Spleen (tissue), 11 donors: Measurements from ENCODE around the gene N4BP2L2. TPM values are rescaled to one million over a fixed set of nuclear protein-coding genes. Genes with fewer than 3 reads are reported as not detected.

Experiments
- DNase-seq: peaks from one replicate; pipeline ENCODE4 v3.0.0-alpha.2; 2020
- H3K27ac ChIP-seq, 8 donors: fragments of 200-600 bp; sonication (generic) in 7 of 8; 1 replicate in 4 of 8; 2 replicates in 4 of 8; pipeline versions ENCODE4 v1.5.0 to v1.8.0; 2016 to 2021; ENCODE audit warnings: inconsistent platforms in 4 of 8, mild to moderate bottlenecking in 4 of 8, moderate library complexity in 1 of 8
- H3K27me3 ChIP-seq, 7 donors: fragments of 200-600 bp; sonication (generic) in 6 of 7; replicated peaks in 1 of 7; 1 replicate in 4 of 7; 2 replicates in 3 of 7; pipeline versions ENCODE4 v1.5.0 to v1.8.0; 2016 to 2021; ENCODE audit warnings: inconsistent platforms in 3 of 7, mild to moderate bottlenecking in 1 of 7
- H3K36me3 ChIP-seq, 6 donors: fragments of 200-600 bp; sonication (generic) in 5 of 6; 1 replicate in 4 of 6; 2 replicates in 2 of 6; pipeline versions ENCODE4 v1.5.0 to v1.8.0; 2016 to 2021; ENCODE audit warnings: inconsistent platforms in 2 of 6
- H3K4me1 ChIP-seq, 6 donors: fragments of 200-600 bp; sonication (generic) in 5 of 6; 1 replicate in 3 of 6; 2 replicates in 3 of 6; pipeline versions ENCODE4 v1.5.0 to v1.8.0; 2016 to 2021; ENCODE audit warnings: inconsistent platforms in 3 of 6
- H3K4me3 ChIP-seq, 8 donors: fragments of 200-600 bp; sonication (generic) in 7 of 8; 1 replicate in 4 of 8; 2 replicates in 4 of 8; pipeline versions ENCODE4 v1.5.0 to v1.8.0; 2016 to 2021; ENCODE audit warnings: inconsistent platforms in 4 of 8, mild to moderate bottlenecking in 4 of 8, moderate library complexity in 2 of 8
- H3K9me3 ChIP-seq, 8 donors: fragments of 200-600 bp; sonication (generic) in 7 of 8; 1 replicate in 4 of 8; 2 replicates in 4 of 8; pipeline versions ENCODE4 v1.5.0 to v1.8.0; 2016 to 2021; ENCODE audit warnings: inconsistent platforms in 4 of 8
- CTCF ChIP-seq, 11 experiments: fragments of 200-600 bp in 7 of 11; fragments of 450-650 bp in 4 of 11; sonication (generic) in 4 of 11; IDR thresholded peaks in 8 of 11; conservative IDR thresholded peaks in 3 of 11; 1 replicate in 7 of 11; 2 replicates in 4 of 11; pipeline versions ENCODE4 v1.4.0 to v1.8.0; 2016 to 2021; ENCODE audit warnings: antibody characterized with exemption in 11 of 11, inconsistent platforms in 4 of 11, mild to moderate bottlenecking in 1 of 11
- POLR2A ChIP-seq, 3 donors: fragments of 450-650 bp; IDR thresholded peaks; one replicate each; pipeline ENCODE4 v1.5.1; 2017; ENCODE audit warnings: antibody characterized with exemption in 3 of 3, mild to moderate bottlenecking in 1 of 3
- POLR2AphosphoS5 ChIP-seq, 3 donors: sonication (generic); formaldehyde crosslinking; IDR thresholded peaks; one replicate each; pipeline ENCODE4 v1.5.1; 2017; ENCODE audit warnings: antibody characterized with exemption in 3 of 3
- WGBS, 5 donors: extraction: QIAGEN DNeasy Blood & Tissue Kit in 3 of 5; methylation state at CpG; one replicate each; pipeline versions ENCODE4 v1.1.5 to v1.1.7; 2013 to 2018; 5-methylcytosine and 5-hydroxymethylcytosine counted together
- intact Hi-C: fragments of 100-400 bp; cut with DNase I; formaldehyde crosslinking; loops from one replicate; pipeline ENCODE4 v1.15.0; 2023; ENCODE audit warnings: low total_unique reads
- polyA plus RNA-seq, 3 donors: library from polyadenylated mRNA; stranded (reverse); fragments of 200-250 nt; gene quantifications; one replicate each; pipeline ENCODE4 v1.2.1, GENCODE V29; 2013
- total RNA-seq, 7 donors: library from RNA; depleted of rRNA in 3 of 7; stranded (reverse); fragments of >200 nt in 3 of 7; fragmentation: NEBNext Ultra II Directional in 4 of 7; extraction: Animal tissue kit (Norgen Biotek cat#: 25700) in 4 of 7; gene quantifications; one replicate each; pipeline versions ENCODE4 v1.1.0 to v1.2.1, GENCODE V29; 2016 to 2021
- donor health status: healthy with polysubstance abuse.
- donor health status: DM: no; HTN: no; CAD: no; lungs with moderate emphysema.
- donor health status: DM: no; HTN: no; CAD: no.
- donor health status: Bipolar disorder and iron deficiency.
- donor health status: healthy.
- donor health status: DM: no; HTN: no; CAD: no.
- donor health status: DM: yes; HTN: yes; CAD: no.

N4BP2L2 gene
- total and polyA plus RNA-seq, 10 donors = 49.3 to 506 (median 185) TPM

GRCh38 chr13:32542221-32542620 is 3.6 kb upstream of the N4BP2L2 start:
- no peaks in the 10 kb centered on the region for H3K9me3 ChIP-seq
- intact Hi-C loops = no loop called here
- TF ChIP-seq POLR2A (IDR thresholded peaks at IDR 0.05) = no peak
- TF ChIP-seq POLR2AphosphoS5 (IDR thresholded peaks at IDR 0.05) = no peak
- no peak for TF ChIP-seq CTCF (IDR thresholded peaks at IDR 0.05 in 8 of 11, conservative IDR thresholded peaks at IDR 0.05 in 3 of 11)

DNA sequence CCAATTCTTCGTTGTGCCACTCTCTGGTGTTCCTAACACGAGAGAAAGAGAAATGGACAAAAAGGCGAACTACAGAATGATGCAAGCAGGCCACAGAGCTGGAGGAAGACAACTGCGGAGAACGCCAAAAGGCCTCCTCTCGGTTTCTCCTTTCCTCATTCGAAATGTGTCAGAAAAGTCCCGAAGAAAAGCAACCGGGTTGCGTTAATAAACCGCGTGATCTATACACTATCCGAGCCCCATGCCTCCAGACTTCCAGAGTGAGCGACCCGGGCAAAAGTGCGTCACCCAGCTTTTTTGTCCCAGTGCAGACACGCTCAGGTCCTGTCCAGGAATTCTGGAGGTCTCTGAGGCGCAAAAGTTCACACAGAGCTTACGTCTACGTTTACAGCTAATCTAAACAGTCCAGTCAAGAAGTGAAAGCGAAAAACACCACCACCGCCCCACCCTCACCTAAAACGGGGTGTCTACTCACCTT is 413 bp downstream of the N4BP2L2 start:
- Histone ChIP-seq H3K27ac (peak overlapping the region; percentile 94 to 98 (median 96)), H3K27me3 (no peaks in the 10 kb centered on the region), H3K36me3 (peaks cover 0 to 31% (median 17%) of the 10 kb centered on the region in 6 donors), H3K4me3 (peak overlapping the region; percentile 58 to 87 (median 69)), H3K4me1 (peaks cover 38 to 55% (median 49%) of the 10 kb centered on the region in 6 donors), H3K9me3 (no peaks in the 10 kb centered on the region)
- intact Hi-C loops = no loop called here
- peak; percentile 86 for DNase-seq
- TF ChIP-seq POLR2AphosphoS5 (IDR thresholded peaks at IDR 0.05) (no peak), POLR2A (IDR thresholded peaks at IDR 0.05) (no peak), CTCF (IDR thresholded peaks at IDR 0.05 in 8 of 11, conservative IDR thresholded peaks at IDR 0.05 in 3 of 11) (no peak)
- 0% methylated on average over 23 of the region's 23 CpGs for WGBS, 5 donors

More at GRCh38 chr13:32542221-32542620, 3.6 kb upstream of the N4BP2L2 start:
- Histone ChIP-seq H3K4me3 (no peak overlapping the region), H3K36me3 (no peaks in the 10 kb centered on the region), H3K27me3 (no peaks in the 10 kb centered on the region), H3K27ac (no peak overlapping the region), H3K4me1 (peaks cover 3 to 15% (median 11%) of the 10 kb centered on the region in 6 donors)
- no peak for DNase-seq
- WGBS, 5 donors = 79 to 92% (median 90%) methylated on average over 2 of the region's 2 CpGs

DNA sequence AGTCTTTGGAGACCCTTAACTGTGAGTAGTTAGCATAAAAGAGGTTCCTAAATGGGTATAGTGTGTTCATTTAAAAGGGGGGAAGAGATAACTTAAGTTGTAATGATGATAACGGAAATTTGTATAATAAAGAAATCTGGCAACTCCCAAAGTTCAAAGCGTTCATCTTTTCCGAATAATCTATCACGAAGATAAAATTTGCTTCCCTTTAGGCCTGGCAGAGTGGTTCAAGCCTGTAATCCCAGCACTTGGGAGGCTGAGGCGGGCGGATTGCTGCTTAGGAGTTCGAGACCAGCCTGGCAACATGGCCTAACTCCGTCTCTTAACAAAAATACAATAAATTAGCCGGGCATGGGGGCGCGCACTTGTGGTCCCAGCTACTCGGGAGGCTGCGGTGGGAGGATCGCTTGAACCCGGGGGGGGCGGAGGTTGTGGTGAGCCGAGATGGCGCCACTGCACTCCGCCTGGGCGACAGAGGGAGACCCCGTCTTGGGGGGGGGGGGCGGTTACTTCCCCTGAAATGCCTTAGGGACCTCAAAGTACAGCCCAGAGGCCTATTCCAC is 934 bp downstream of the N4BP2L2 start:
- peaks cover 0 to 31% (median 17%) of the 10 kb centered on the region in 6 donors for H3K36me3 ChIP-seq
- no peaks in the 10 kb centered on the region for H3K27me3 ChIP-seq
- DNase-seq = peak; percentile 86
- TF ChIP-seq CTCF (IDR thresholded peaks at IDR 0.05 in 8 of 11, conservative IDR thresholded peaks at IDR 0.05 in 3 of 11) = no peak
- no peak for TF ChIP-seq POLR2A (IDR thresholded peaks at IDR 0.05)
- TF ChIP-seq POLR2AphosphoS5 (IDR thresholded peaks at IDR 0.05) = no peak
- H3K4me1 ChIP-seq = peaks cover 38 to 61% (median 55%) of the 10 kb centered on the region in 6 donors
- peak overlapping the region; percentile 94 to 98 (median 96) for H3K27ac ChIP-seq
- H3K4me3 ChIP-seq = peak overlapping the region; percentile 58 to 87 (median 69)
- intact Hi-C loops = no loop called here
- H3K9me3 ChIP-seq = no peaks in the 10 kb centered on the region
- 27 to 42% (median 29%) methylated on average over 14 to 22 of the region's 22 CpGs for WGBS, 5 donors

GRCh38 chr13:32535748-32536147 is 2.8 kb downstream of the N4BP2L2 start:
- intact Hi-C loops = no loop called here

More at GRCh38 chr13:32535748-32536147, 2.8 kb downstream of the N4BP2L2 start:
- Histone ChIP-seq H3K27ac (no peak overlapping the region), H3K27me3 (no peaks in the 10 kb centered on the region), H3K4me3 (peak overlapping the region in 2 of 8 donors; percentile 16 to 27), H3K4me1 (peaks cover 57 to 80% (median 73%) of the 10 kb centered on the region in 6 donors), H3K9me3 (no peaks in the 10 kb centered on the region), H3K36me3 (peaks cover 0 to 31% (median 17%) of the 10 kb centered on the region in 6 donors)
- no peak for DNase-seq
- TF ChIP-seq POLR2A (IDR thresholded peaks at IDR 0.05) (no peak), POLR2AphosphoS5 (IDR thresholded peaks at IDR 0.05) (no peak), CTCF (IDR thresholded peaks at IDR 0.05 in 8 of 11, conservative IDR thresholded peaks at IDR 0.05 in 3 of 11) (no peak)
- 93 to 100% (median 99%) methylated on average over 2 of the region's 2 CpGs for WGBS, 5 donors
